HG02885 (cell line): ENCODE data around the gene MED13.
"Not testable (repeated sequence)": the region's sequence is repeated elsewhere in the genome, so short reads cannot be mapped to it uniquely, and the experiment has no call there.

Experiments used
- ATAC-seq: cut with Tn5 transposase; IDR thresholded peaks from one replicate; pipeline ENCODE4 v1.9.1; 2021; ENCODE audit warnings: mild to moderate bottlenecking; ENCODE audit not compliant: unreplicated experiment, poor library complexity

The MED13 gene

GRCh38 chr17:62090868-62091267 is 25.8 kb upstream of the MED13 start:
- ATAC-seq = no peak

- no peak for ATAC-seq
These were observed 25.1 kb upstream of the MED13 start for GRCh38 chr17:62090021-62090824.

- no peak for ATAC-seq
These were observed 24.3 kb upstream of the MED13 start for GRCh38 chr17:62089334-62089733.

GRCh38 chr17:62086737-62087136 is 21.7 kb upstream of the MED13 start:
- no peak for ATAC-seq

- ATAC-seq = peak; percentile 56
These were observed 20.7 kb upstream of the MED13 start for GRCh38 chr17:62085511-62086408.

GRCh38 chr17:62084585-62084984 is 19.5 kb upstream of the MED13 start:
- ATAC-seq = no peak

- ATAC-seq = no peak
These were observed 18.6 kb upstream of the MED13 start for GRCh38 chr17:62083651-62084050.

GRCh38 chr17:62080647-62081046 is 15.6 kb upstream of the MED13 start:
- ATAC-seq = no peak

- no peak for ATAC-seq
These were observed 12.9 kb upstream of the MED13 start for GRCh38 chr17:62078009-62078408.

GRCh38 chr17:62076864-62077788 is 12.0 kb upstream of the MED13 start:
- no peak for ATAC-seq

- ATAC-seq = no peak
These were observed 10.3 kb upstream of the MED13 start for GRCh38 chr17:62075308-62075815.

- ATAC-seq = no peak
These were observed 8.9 kb upstream of the MED13 start for GRCh38 chr17:62073993-62074392.

GRCh38 chr17:62072855-62073254 is 7.8 kb upstream of the MED13 start:
- ATAC-seq = not testable (repeated sequence)

- no peak for ATAC-seq
These were observed 5.8 kb upstream of the MED13 start for GRCh38 chr17:62070900-62071299.

GRCh38 chr17:62067165-62068145 is 2.4 kb upstream of the MED13 start:
- no peak for ATAC-seq

GRCh38 chr17:62065611-62066468 is 762 bp upstream of the MED13 start:
- peak; percentile 96 for ATAC-seq

GRCh38 chr17:62064029-62064790 is 868 bp downstream of the MED13 start:
- peak; percentile 0 for ATAC-seq
